ENCODE data around the gene LPP. TPM values are rescaled to one million over a fixed set of nuclear protein-coding genes. Genes with fewer than 3 reads are reported as not detected.

Gene LPP
- total and polyA plus RNA-seq, 9 of the 15 experiments (the other 6 are each of a cell fraction or from before 2014, with no cell fraction given), result 0.07 to 0.18 TPM; not detected in 7

DNA sequence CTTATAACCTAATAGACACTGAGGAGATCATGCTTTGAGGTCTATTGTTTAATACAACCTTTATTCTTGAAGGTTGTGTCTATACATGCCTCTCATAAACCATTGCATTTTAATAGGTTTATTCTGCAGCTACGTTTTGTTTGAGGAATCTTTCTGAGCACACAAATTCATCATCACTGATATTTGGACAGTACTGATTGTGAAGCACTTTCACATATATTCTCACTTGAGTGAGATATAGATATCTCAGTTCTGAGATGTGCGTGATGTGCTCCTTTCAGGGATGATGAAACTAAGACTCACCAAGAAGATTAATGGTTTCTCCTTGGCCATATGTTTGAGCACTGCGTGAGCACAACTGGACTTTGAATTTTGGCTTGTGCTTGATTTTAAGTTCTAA, 374.4 kb downstream of the LPP start (continued):
- TF ChIP-seq RBM34 (IDR thresholded peaks at IDR 0.05; ENCODE audit: borderline replicate concordance, insufficient read depth, low read length), result no peak

DNA sequence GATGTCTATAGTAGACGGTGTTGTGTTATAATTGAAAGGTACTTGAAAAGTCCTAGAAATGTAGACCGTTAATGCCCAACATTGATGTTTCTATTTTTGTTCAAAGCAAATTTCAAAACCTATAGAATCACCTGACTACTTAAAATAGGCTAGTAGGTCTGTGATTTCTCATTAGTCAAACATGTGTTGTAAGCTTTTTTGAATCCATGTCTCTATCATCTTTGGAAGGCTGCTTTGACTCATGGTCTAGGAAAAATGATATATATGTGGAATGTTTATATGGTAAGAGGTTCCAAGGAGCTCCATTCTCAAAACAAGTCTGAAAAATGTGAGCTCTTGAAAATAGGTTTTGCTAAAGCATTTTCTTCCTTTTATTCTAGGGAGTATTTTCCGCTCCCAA, 375.3 kb downstream of the LPP start:
- 0% methylated on average over 3 of the region's 3 CpGs for WGBS (ENCODE audit: insufficient coverage, low coverage, missing lambda C conversion rate)

More for the DNA sequence above, 375.3 kb downstream of the LPP start:
- ChIA-PET CTCF (ENCODE audit: low intra/inter-chr PET ratio) (no interaction called here), POLR2A (no interaction called here)
- no peak overlapping the region for H2AFZ ChIP-seq (ENCODE audit: low read depth, low read length)
- H3K79me2 ChIP-seq (ENCODE audit: control insufficient read depth, insufficient read depth, low read length), result no peaks in the 10 kb centered on the region
- intact Hi-C loops (cut with micrococcal nuclease), result no loop called here
- DNase-seq (ENCODE audit: extremely low read depth in 1 of 4, low spot score in 3 of 4) (no peak), FAIRE-seq (no peak), ATAC-seq (no peak)
- no peaks in the 10 kb centered on the region for H4K20me1 ChIP-seq (replicated peaks; ENCODE audit: control insufficient read depth, insufficient read depth, low read length)
- in situ Hi-C loops (cut with MboI), result no loop called here
- BruUV-seq (replicated peaks), result no TSS peak
- H3K4me2 ChIP-seq (ENCODE audit: insufficient read depth, low read length), result no peak overlapping the region
- H3K36me3 ChIP-seq (ENCODE audit: control insufficient read depth, insufficient read depth, low read length), result no peaks in the 10 kb centered on the region
- H3K4me1 ChIP-seq (replicated peaks in 1 of 2; ENCODE audit: control insufficient read depth in 2 of 2, insufficient read depth in 2 of 2, low read length in 2 of 2), result no peaks in the 10 kb centered on the region
- no peak overlapping the region for H3K9ac ChIP-seq (ENCODE audit: insufficient read depth in 1 of 2, low read depth in 2 of 2, low read length in 2 of 2)
- H3K4me3 ChIP-seq, result no peak overlapping the region
- TF ChIP-seq RBFOX2 (IDR thresholded peaks at IDR 0.05; ENCODE audit: low read depth, low read length), result no peak
- TF ChIP-seq ZZZ3 (IDR thresholded peaks at IDR 0.05), result no peak
- TF ChIP-seq CREB3L1 (IDR thresholded peaks at IDR 0.05; ENCODE audit: borderline replicate concordance, low read depth), result no peak
- H3K9me1 ChIP-seq (ENCODE audit: control insufficient read depth, insufficient read depth, low read length), result no peaks in the 10 kb centered on the region
- no peaks in the 10 kb centered on the region; the same call in none of the 2 replicates for H3K9me3 ChIP-seq (replicated peaks; ENCODE audit: control insufficient read depth, insufficient read depth, low read depth, low read length)
- no peak overlapping the region for H3K27ac ChIP-seq (ENCODE audit: extremely low read depth, low read depth, low read length)
- no peaks in the 10 kb centered on the region for H3K27me3 ChIP-seq (ENCODE audit: control insufficient read depth in 2 of 2, insufficient read depth in 2 of 2, low read length in 2 of 2)

Measured in K562 (cell line).